Activated CD8-positive, alpha-beta T cell treated with anti-CD3 and anti-CD28 coated beads, Interleukin-2, amount 10 ng/mL, durations not matched to agents 7 days and 5 days (primary cell): ENCODE data around the gene CADM1. TPM values are rescaled to one million over a fixed set of nuclear protein-coding genes. Genes with fewer than 3 reads are reported as not detected.

Experiments
- ATAC-seq: fragments of 150-1000 bp; cut with Tn5 transposase; one replicate; pipeline ENCODE4 v1.10.0; 2021; ENCODE audit warnings: moderate library complexity
- CTCF ChIA-PET: fragments of 350-600 bp; sonication (Branson Sonifier 250); formaldehyde crosslinking; loops from one replicate; lab custom pipeline; 2021; ENCODE audit warnings: antibody characterized with exemption; lab: Charles Lee
- POLR2A ChIA-PET: fragments of 350-600 bp; sonication (Branson Sonifier 250); formaldehyde crosslinking; loops from one replicate; lab custom pipeline; 2021; ENCODE audit warnings: antibody characterized with exemption; lab: Charles Lee
- DNase-seq: peaks from one replicate; pipeline ENCODE4 v3.0.0-alpha.2; 2020
- H3K27ac Mint-ChIP-seq: one replicate; pipeline ENCODE4 v1.8.0; 2021; ENCODE audit warnings: mild to moderate bottlenecking, mixed read lengths
- H3K27me3 Mint-ChIP-seq: one replicate; pipeline ENCODE4 v1.8.0; 2021; ENCODE audit warnings: low read depth, mixed read lengths
- H3K36me3 Mint-ChIP-seq: one replicate; pipeline ENCODE4 v1.8.0; 2021; ENCODE audit warnings: low read depth, mixed read lengths
- H3K4me1 Mint-ChIP-seq: one replicate; pipeline ENCODE4 v1.8.0; 2021; ENCODE audit warnings: low read depth, mixed read lengths
- H3K4me3 Mint-ChIP-seq: one replicate; pipeline ENCODE4 v1.8.0; 2021; ENCODE audit warnings: mild to moderate bottlenecking, mixed read lengths
- H3K9me3 Mint-ChIP-seq: one replicate; pipeline ENCODE4 v1.8.0; 2022; ENCODE audit warnings: mixed read lengths; ENCODE audit not compliant: insufficient read depth
- total RNA-seq, 2 experiments: library from RNA; stranded (reverse); gene quantifications; one replicate each; pipeline ENCODE4 v1.2.3, GENCODE V29; 2021

The CADM1 gene
- total RNA-seq, 2 experiments from 2014 or later, result 0.31 to 0.74 TPM

DNA sequence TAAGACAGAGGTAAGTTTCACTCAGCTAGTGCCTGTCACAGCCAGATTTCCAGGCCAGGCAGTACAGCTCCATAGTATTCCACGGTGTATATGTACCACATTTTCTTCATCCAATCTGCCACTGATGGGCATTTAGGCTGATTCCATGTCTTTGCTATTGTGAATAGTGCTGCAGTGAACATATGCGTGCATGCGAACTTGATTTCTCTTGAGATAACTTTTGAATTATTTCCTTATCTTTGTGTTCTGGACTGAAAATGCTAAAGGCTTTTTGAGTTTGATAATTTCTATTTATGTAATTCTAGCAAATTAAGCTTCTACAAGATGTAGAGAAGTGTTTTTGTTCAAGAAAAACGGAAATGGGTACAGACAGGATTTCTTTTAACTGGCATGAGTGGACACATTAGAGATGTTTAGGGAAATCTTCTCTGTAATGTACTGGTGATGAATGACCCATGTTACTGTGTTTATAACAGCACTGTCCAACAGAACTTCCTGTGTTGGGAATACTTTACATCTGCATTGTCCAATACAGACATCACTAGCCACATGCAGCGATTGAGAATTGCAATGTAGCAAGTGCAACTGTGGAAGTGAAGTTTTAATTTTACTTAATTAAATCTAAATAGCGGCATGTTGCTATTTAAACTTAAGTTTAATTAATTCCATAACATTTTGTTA is 151.3 kb downstream of the CADM1 start:
- ATAC-seq (no peak), DNase-seq (no peak)
- Mint-ChIP-seq H3K27me3 (no peaks in the 10 kb centered on the region), H3K36me3 (no peaks in the 10 kb centered on the region), H3K4me3 (no peak overlapping the region), H3K9me3 (no peaks in the 10 kb centered on the region), H3K4me1 (no peaks in the 10 kb centered on the region), H3K27ac (no peak overlapping the region)
- CTCF ChIA-PET, result no interaction called here
- POLR2A ChIA-PET, result no interaction called here

DNA sequence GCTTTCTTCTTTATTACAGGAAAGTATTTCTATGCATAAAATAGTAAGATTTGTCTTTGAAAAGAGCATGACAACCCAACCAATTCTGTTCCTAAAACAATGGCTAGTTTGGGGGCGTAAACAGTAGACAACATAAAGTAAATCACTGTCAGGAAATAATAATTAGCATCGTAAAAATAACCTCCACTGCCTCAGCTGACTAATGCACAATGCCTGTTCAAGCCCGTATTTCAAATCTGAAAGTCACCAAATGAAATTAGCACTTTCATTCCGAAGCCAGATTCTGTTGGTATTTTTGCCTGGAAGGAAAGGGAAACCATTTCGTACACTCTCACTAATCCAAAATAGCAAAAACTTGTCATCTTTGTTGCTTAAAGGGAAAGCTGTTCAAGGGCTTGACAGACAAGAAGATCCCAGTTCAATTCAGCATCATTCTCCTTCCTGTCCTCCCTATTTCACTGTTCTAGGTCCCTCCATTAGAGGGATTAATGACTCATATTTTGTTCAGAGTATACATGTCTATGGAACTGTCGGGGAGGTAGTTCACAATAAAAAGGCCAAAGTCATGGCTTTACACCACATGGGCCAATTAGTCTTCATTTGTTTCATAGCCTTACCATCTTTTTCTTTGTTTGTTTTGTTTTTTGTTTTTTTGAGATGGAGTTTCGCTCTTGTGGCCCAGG is 154.7 kb downstream of the CADM1 start:
- Mint-ChIP-seq H3K27me3 (no peaks in the 10 kb centered on the region), H3K4me1 (no peaks in the 10 kb centered on the region), H3K4me3 (no peak overlapping the region), H3K27ac (no peak overlapping the region), H3K36me3 (no peaks in the 10 kb centered on the region), H3K9me3 (no peaks in the 10 kb centered on the region)
- POLR2A ChIA-PET, result no interaction called here
- no peak for DNase-seq
- ATAC-seq, result no peak
- CTCF ChIA-PET, result no interaction called here

GRCh38 chr11:115348416-115348815 is 155.8 kb downstream of the CADM1 start:
- DNase-seq (no peak), ATAC-seq (no peak)
- POLR2A ChIA-PET, result no interaction called here
- Mint-ChIP-seq H3K9me3 (no peaks in the 10 kb centered on the region), H3K4me1 (no peaks in the 10 kb centered on the region), H3K27ac (no peak overlapping the region), H3K36me3 (no peaks in the 10 kb centered on the region), H3K4me3 (no peak overlapping the region), H3K27me3 (no peaks in the 10 kb centered on the region)
- CTCF ChIA-PET, result no interaction called here

- ChIA-PET CTCF (no interaction called here), POLR2A (no interaction called here)
- Mint-ChIP-seq H3K27me3 (no peaks in the 10 kb centered on the region), H3K4me1 (no peaks in the 10 kb centered on the region), H3K27ac (no peak overlapping the region), H3K4me3 (no peak overlapping the region), H3K9me3 (no peaks in the 10 kb centered on the region), H3K36me3 (no peaks in the 10 kb centered on the region)
- DNase-seq (no peak), ATAC-seq (no peak)
These were observed 157.1 kb downstream of the CADM1 start for GRCh38 chr11:115347106-115347505.

DNA sequence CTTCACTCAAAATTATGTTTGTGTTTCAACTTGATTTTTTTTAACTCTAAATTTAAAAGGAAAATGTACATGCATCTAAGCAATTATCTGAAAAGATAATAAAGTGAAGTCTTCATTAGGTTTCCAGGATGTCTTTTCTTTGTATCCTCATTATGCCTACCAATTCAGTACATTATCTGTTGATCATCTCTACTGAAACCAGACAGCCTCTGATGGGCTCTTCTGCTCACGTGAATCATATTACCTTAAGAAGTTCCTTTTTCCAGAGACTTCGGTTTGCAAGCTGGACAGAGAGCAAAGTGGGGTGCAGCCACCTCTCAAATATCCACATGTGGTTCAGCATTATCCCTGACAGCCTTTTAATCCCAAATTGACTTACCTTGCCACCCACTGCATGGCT is 158.4 kb downstream of the CADM1 start:
- no peaks in the 10 kb centered on the region for H3K9me3 Mint-ChIP-seq
- ChIA-PET CTCF (no interaction called here), POLR2A (no interaction called here)
- no peaks in the 10 kb centered on the region for H3K27me3 Mint-ChIP-seq
- no peaks in the 10 kb centered on the region for H3K36me3 Mint-ChIP-seq
- H3K4me3 Mint-ChIP-seq, result no peak overlapping the region
- ATAC-seq, result no peak
- H3K4me1 Mint-ChIP-seq, result no peaks in the 10 kb centered on the region
- DNase-seq, result no peak
- H3K27ac Mint-ChIP-seq, result no peak overlapping the region

DNA sequence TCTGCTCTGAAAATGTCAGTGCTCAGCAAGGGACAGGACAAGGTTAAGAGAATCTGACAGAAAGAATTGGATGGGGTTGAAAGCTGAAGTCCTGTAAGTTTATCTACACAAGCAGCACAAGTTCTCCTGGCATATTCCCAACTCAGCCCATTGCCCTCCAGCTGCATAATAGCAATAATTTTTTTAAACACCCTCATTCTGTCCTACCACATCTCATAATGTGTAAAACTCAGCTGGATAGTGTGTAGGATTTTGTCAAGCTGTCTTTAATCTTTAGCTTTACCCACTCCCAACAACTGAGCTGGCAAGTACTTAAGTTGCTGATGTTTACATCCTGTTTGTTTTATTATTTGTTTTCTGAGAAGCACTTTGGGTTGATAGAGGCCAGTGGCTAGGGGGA is 158.9 kb downstream of the CADM1 start:
- Mint-ChIP-seq H3K27me3 (no peaks in the 10 kb centered on the region), H3K9me3 (no peaks in the 10 kb centered on the region), H3K36me3 (no peaks in the 10 kb centered on the region), H3K4me1 (no peaks in the 10 kb centered on the region), H3K27ac (no peak overlapping the region), H3K4me3 (no peak overlapping the region)
- CTCF ChIA-PET, result no interaction called here
- no peak for ATAC-seq
- DNase-seq, result no peak
- POLR2A ChIA-PET, result no interaction called here

DNA sequence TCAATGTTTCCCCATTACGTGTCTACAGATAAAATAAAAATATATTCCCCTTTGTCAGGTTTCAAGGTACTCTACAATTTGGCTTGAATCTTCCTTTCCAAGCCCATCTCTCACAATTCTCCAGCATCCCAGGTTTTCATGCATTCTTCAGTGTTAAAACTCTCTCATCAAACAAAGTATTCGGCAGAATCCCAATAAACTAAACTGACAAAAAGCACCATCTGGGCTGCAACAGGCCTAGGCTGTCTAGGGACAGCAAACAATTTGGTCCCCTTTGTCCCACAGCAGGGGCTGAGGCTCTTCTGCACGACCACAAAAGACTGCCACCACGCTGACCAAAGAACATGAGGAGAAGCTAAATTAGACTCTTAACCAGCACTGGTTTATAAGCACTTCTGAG is 159.4 kb downstream of the CADM1 start:
- ATAC-seq (no peak), DNase-seq (no peak)
- CTCF ChIA-PET, result no interaction called here
- no peaks in the 10 kb centered on the region for H3K27me3 Mint-ChIP-seq
- POLR2A ChIA-PET, result no interaction called here
- H3K27ac Mint-ChIP-seq, result no peak overlapping the region
- H3K9me3 Mint-ChIP-seq, result no peaks in the 10 kb centered on the region
- no peak overlapping the region for H3K4me3 Mint-ChIP-seq
- H3K36me3 Mint-ChIP-seq, result no peaks in the 10 kb centered on the region
- no peaks in the 10 kb centered on the region for H3K4me1 Mint-ChIP-seq

DNA sequence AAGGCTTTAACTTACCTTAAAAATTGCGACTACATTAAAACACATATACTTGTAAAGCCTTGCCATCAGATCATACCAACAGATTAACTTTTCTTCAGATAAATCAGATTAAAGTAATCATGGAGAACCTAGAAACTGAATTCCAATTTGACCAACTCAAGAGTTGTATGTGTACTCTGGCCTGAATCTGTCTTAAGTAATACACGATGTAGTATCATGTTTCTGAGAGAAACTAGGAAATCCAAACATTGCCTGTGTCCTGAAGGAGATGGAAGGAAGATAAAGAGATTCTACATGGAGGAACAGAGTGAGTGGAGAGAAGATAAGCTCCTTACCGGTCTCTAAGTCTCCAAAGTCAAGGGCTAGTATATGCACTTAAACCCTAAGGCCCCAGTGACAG is 162.1 kb downstream of the CADM1 start:
- Mint-ChIP-seq H3K27ac (no peak overlapping the region), H3K4me3 (no peak overlapping the region), H3K36me3 (no peaks in the 10 kb centered on the region), H3K4me1 (no peaks in the 10 kb centered on the region), H3K27me3 (no peaks in the 10 kb centered on the region), H3K9me3 (no peaks in the 10 kb centered on the region)
- POLR2A ChIA-PET, result no interaction called here
- DNase-seq (no peak), ATAC-seq (no peak)
- CTCF ChIA-PET, result no interaction called here

DNA sequence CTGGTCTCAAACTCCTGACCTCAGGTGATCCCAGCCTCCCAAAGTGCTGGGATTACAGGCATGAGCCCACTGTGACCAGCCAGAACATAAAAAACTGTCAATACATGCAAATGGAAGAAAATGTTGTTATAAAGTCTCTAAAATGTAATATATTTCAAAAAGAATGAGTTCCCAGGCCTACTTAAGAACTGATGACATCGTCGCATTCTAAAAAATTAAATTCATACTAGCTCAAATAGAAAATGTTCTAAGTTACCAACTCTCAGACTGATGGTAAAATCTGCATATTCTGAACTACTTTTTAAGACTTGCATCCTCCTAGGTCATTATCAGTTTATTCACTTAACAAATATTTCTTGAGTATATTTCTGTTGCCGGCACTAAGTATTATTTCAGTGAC is 163.3 kb downstream of the CADM1 start:
- Mint-ChIP-seq H3K27ac (no peak overlapping the region), H3K9me3 (no peaks in the 10 kb centered on the region), H3K4me3 (no peak overlapping the region), H3K27me3 (no peaks in the 10 kb centered on the region), H3K4me1 (no peaks in the 10 kb centered on the region), H3K36me3 (no peaks in the 10 kb centered on the region)
- POLR2A ChIA-PET, result no interaction called here
- CTCF ChIA-PET, result no interaction called here
- ATAC-seq (no peak), DNase-seq (no peak)

DNA sequence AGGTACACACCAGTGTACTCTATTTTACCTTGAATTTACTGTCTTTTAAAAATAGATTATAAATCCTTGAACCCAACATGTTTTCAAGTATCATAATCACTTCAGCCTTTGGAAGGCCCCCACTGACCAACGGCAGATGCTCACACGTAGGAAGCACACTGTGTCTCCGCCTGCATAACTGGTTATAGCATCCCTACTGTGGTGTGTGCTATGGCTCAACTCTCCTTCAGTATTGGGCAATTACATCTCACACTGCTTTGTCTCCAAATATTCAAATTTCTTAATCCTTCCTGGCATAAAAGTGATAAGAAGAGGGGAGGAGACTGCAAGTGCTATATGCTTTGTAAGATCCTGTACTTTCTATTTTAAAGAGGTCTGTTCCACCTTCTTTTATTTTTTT is 165.7 kb downstream of the CADM1 start:
- DNase-seq (no peak), ATAC-seq (no peak)
- no peaks in the 10 kb centered on the region for H3K36me3 Mint-ChIP-seq
- H3K4me3 Mint-ChIP-seq, result no peak overlapping the region
- H3K9me3 Mint-ChIP-seq, result no peaks in the 10 kb centered on the region
- no peak overlapping the region for H3K27ac Mint-ChIP-seq
- no peaks in the 10 kb centered on the region for H3K4me1 Mint-ChIP-seq
- CTCF ChIA-PET, result no interaction called here
- no peaks in the 10 kb centered on the region for H3K27me3 Mint-ChIP-seq
- POLR2A ChIA-PET, result no interaction called here

DNA sequence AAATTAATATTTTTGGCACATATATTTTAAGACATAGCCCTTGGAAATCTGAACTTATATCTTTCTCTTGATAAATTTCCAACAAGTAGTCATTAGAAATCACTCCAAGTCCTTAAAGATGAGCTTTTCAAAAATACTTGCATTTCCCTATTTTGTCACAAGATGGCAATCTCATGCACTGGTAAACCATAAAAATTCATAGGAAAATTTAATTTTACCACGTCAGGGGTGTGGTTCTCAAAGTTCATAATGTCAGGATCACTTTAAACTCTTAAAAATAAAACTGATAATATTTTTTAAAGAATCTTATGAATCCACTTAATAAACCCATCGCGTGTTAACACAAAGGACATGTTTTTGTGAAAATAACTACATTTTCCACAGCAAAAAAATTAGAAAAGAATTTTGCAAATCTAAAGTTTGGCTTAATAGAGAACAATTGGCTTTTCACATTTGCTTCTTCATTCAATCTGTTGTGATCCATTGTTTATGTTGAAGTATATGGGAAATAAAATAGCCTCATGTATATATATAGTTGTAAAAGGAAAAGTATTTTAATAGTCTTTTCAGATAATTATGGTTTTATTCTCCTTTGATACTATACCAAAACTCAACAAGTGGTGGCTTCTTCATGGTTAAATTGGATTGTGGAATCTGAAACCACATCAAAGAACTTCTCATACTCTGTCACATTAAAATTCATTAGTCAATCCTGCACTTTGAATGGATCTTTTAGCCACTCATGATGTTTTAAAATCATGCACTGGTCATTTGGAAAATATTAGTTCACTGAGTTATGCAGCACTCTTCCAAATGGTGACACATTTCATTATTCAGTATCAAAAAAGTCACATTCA is 169.1 kb downstream of the CADM1 start:
- H3K9me3 Mint-ChIP-seq, result no peaks in the 10 kb centered on the region
- no peaks in the 10 kb centered on the region for H3K36me3 Mint-ChIP-seq
- CTCF ChIA-PET, result interaction anchor here (3.8 kb wide), 1 partner anchor 11 kb away, joined by 19 read pairs; no protein-coding TSS in a partner anchor
- DNase-seq (no peak), ATAC-seq (no peak)
- no peak overlapping the region for H3K27ac Mint-ChIP-seq
- H3K4me1 Mint-ChIP-seq, result no peaks in the 10 kb centered on the region
- no peaks in the 10 kb centered on the region for H3K27me3 Mint-ChIP-seq
- no peak overlapping the region for H3K4me3 Mint-ChIP-seq
- POLR2A ChIA-PET, result no interaction called here

DNA sequence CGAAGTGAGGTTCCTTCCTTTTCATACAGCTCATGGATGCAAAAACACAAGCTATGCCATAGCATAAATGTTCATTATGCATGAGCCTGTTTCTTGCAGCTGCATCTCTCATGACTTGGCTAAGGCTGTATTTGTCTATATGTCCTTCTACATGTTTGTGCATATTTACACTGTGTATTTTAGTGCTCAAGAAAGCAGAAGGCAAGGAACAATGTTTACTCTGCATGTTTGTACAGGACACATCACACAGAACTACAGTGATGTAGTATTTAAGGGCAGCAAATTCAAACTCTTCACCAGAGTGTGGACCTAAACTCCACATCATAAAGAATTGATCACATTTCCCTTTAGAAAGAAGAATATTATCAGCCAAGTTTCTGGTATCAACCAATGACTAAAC is 170.3 kb downstream of the CADM1 start:
- CTCF ChIA-PET, result interaction anchor here (3.8 kb wide), 1 partner anchor 9 kb away, joined by 19 read pairs; no protein-coding TSS in a partner anchor
- ATAC-seq, result no peak
- no peaks in the 10 kb centered on the region for H3K36me3 Mint-ChIP-seq

More for the DNA sequence above, 170.3 kb downstream of the CADM1 start:
- Mint-ChIP-seq H3K4me3 (no peak overlapping the region), H3K4me1 (no peaks in the 10 kb centered on the region), H3K27ac (no peak overlapping the region), H3K9me3 (no peaks in the 10 kb centered on the region), H3K27me3 (no peaks in the 10 kb centered on the region)
- no peak for DNase-seq
- POLR2A ChIA-PET, result no interaction called here
